HG02678 (cell line): Measurements from ENCODE around the gene RBM33.
"Not testable (repeated sequence)": the region's sequence is repeated elsewhere in the genome, so short reads cannot be mapped to it uniquely, and the experiment has no call there.

ENCODE experiments used
- ATAC-seq: cut with Tn5 transposase; IDR thresholded peaks from one replicate; pipeline ENCODE4 v1.9.1; 2021; ENCODE audit warnings: mild to moderate bottlenecking, moderate library complexity; ENCODE audit not compliant: unreplicated experiment

The RBM33 gene

GRCh38 chr7:155685791-155686160, 41.3 kb downstream of the RBM33 start:
- no peak for ATAC-seq

- not testable (repeated sequence) for ATAC-seq
Observed at GRCh38 chr7:155686620-155687324, 42.3 kb downstream of the RBM33 start.

- ATAC-seq = not testable (repeated sequence)
Observed at GRCh38 chr7:155688237-155688636, 43.8 kb downstream of the RBM33 start.

GRCh38 chr7:155690655-155691054, 46.2 kb downstream of the RBM33 start:
- not testable (repeated sequence) for ATAC-seq

- ATAC-seq = no peak
Observed at GRCh38 chr7:155692317-155692716, 47.9 kb downstream of the RBM33 start.

GRCh38 chr7:155693826-155694225, 49.4 kb downstream of the RBM33 start:
- no peak for ATAC-seq

GRCh38 chr7:155694851-155695250, 50.4 kb downstream of the RBM33 start:
- ATAC-seq = no peak

- ATAC-seq = no peak
Observed at GRCh38 chr7:155696747-155697146, 52.3 kb downstream of the RBM33 start.

- ATAC-seq = no peak
Observed at GRCh38 chr7:155698633-155699032, 54.2 kb downstream of the RBM33 start.

GRCh38 chr7:155699180-155699579, 54.7 kb downstream of the RBM33 start:
- no peak for ATAC-seq

GRCh38 chr7:155700847-155701246, 56.4 kb downstream of the RBM33 start:
- no peak for ATAC-seq

- ATAC-seq = no peak
Observed at GRCh38 chr7:155701972-155702544, 57.6 kb downstream of the RBM33 start.

GRCh38 chr7:155702616-155703015, 58.2 kb downstream of the RBM33 start:
- ATAC-seq = no peak

- ATAC-seq = no peak
Observed at GRCh38 chr7:155705623-155706360, 61.3 kb downstream of the RBM33 start.

- ATAC-seq = no peak
Observed at GRCh38 chr7:155706376-155706775, 61.9 kb downstream of the RBM33 start.

GRCh38 chr7:155709453-155709852, 65.0 kb downstream of the RBM33 start:
- ATAC-seq = no peak

- ATAC-seq = no peak
Observed at GRCh38 chr7:155710031-155710430, 65.6 kb downstream of the RBM33 start.

- peak; percentile 45 for ATAC-seq
Observed at GRCh38 chr7:155710530-155710929, 66.1 kb downstream of the RBM33 start.

- no peak for ATAC-seq
Observed at GRCh38 chr7:155711081-155711480, 66.6 kb downstream of the RBM33 start.

- no peak for ATAC-seq
Observed at GRCh38 chr7:155713384-155713783, 68.9 kb downstream of the RBM33 start.

GRCh38 chr7:155714702-155715101, 70.2 kb downstream of the RBM33 start:
- no peak for ATAC-seq
